KOPT-K1 (cell line): ENCODE data around the gene CAMK2G.
"Not testable (repeated sequence)": the region's sequence is repeated elsewhere in the genome, so short reads cannot be mapped to it uniquely, and the experiment has no call there.

Experiments used
- H3K27ac ChIP-seq: fragments of 200-600 bp; sonication (generic); 2 replicates; pipeline ENCODE4 v1.5.1; 2016; ENCODE audit warnings: antibody characterized with exemption, mild to moderate bottlenecking, low read depth, low read length; ENCODE audit not compliant: poor library complexity, severe bottlenecking
- H3K36me3 ChIP-seq: fragments of 200-600 bp; sonication (generic); 2 replicates; pipeline ENCODE4 v1.5.1; 2017; ENCODE audit warnings: antibody characterized with exemption, mild to moderate bottlenecking, low read length, moderate library complexity; ENCODE audit not compliant: insufficient read depth
- H3K9me3 ChIP-seq: fragments of 200-600 bp; sonication (generic); 2 replicates; pipeline ENCODE4 v1.5.1; 2017; ENCODE audit warnings: antibody characterized with exemption, low read length, mild to moderate bottlenecking; ENCODE audit not compliant: insufficient read depth, poor library complexity, severe bottlenecking

The CAMK2G gene

DNA sequence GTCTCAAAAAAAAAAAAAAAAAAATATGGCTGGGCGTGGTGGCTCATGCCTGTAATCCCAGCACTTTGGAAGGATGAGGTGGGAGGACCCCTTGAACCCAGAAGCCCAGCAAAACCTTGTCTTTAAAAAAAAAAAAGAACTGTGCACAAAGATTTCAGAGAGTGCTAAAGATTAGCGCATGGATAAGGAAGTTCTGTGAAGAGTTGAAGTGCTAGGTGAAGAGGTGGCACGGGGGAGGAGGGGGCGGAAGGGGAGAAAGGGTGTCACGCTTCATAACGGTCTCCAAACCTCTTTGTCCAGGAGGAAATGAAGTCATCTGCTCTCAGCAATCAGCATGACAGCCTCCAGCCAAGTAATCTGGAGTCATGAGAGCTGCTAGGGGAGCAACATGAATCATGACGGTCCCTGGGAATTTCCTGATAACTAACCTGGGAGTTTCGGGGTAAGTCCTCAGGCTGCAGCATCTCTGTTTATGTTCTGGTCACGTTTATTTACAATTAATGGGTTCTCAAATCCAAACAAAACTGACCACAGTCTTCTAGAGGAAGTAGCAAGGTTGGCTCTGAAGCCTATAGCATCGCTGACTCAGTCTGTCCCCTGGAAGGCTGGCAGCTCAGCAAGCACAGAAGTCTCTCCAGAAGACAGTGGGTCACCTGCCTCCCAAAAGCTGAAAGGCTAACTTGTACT, 34.6 kb upstream of the CAMK2G start:
- H3K27ac ChIP-seq, result no peak overlapping the region
- H3K36me3 ChIP-seq, result no peaks in the 10 kb centered on the region

DNA sequence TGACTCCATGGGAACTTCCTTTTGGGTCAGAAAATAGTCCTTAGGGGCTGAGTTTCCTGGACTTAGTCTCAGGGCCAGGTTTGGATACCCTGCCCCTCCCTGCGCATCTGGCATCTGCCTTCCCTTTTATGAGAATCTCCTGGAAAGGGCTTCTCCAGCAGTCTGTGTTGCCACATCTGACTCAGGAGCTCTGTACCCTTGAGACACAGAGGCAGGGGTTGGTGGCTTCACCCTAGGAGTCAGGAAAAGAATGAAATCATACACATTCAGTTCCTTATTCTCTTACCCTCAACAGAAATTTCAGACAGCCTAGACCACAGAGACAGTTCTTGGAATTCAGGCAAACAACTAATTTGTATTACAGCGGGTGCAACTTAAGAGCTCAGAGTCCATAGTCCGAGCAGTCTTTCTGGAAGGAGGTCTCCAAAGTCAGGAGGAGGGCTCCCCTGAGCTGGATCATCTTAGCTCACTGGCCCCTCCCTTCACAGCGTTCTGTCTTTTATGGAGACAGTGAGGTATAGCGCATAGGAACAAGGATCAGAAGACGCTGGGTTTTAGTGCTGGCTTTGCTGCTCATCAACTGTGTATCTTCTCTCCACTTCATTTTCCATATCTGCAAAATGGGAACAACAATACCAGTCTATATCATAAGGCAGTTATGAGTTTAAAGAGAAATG, 33.6 kb upstream of the CAMK2G start:
- H3K27ac ChIP-seq, result no peak overlapping the region
- no peaks in the 10 kb centered on the region for H3K9me3 ChIP-seq
- H3K36me3 ChIP-seq, result no peaks in the 10 kb centered on the region

More for the DNA sequence above, 34.6 kb upstream of the CAMK2G start:
- H3K9me3 ChIP-seq, result no peaks in the 10 kb centered on the region

DNA sequence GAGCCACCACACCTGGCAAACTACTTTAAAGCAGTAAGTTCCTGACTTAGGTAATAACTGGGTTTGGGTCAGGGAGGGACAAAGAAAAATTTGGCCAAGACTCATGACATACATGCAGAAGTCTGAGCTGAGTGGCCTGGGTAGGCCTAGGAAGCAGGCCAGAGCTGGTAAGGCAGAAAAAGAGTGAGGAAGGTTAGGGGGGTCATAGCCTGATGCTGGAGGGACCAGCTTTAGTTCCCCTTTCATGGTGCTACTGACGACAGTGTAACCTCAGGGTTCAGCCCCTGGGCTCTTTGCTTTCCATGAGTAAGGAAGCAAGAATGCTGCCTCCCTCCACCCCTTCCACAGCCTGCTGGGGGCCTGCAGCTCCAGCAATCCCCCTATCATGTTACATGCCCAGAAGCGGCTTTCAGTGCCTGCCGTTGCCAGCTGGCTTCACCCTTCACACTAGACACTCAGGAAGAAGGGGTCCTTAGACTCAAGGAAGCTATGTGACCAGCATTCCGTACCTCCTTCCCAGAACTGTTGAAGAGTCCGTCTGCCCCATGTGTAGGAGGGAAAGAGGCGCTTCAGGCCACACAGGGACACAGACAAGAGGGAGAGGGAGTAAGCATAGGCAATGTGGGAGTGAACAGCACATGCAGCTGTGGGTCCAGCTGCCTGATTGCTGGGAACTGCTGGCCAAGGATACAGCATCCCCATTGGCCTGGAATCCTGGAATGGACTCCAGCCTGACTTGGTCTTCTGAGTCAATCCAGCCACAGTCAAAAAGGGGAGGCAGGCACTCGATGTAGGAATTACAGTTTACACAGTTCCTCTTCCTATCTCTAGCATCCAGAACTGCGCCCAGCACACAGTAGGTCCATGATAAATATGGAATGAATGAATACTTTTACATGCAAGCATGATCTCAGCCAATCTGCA, 32.4 kb upstream of the CAMK2G start:
- no peaks in the 10 kb centered on the region for H3K9me3 ChIP-seq
- no peaks in the 10 kb centered on the region for H3K36me3 ChIP-seq
- H3K27ac ChIP-seq, result no peak overlapping the region

DNA sequence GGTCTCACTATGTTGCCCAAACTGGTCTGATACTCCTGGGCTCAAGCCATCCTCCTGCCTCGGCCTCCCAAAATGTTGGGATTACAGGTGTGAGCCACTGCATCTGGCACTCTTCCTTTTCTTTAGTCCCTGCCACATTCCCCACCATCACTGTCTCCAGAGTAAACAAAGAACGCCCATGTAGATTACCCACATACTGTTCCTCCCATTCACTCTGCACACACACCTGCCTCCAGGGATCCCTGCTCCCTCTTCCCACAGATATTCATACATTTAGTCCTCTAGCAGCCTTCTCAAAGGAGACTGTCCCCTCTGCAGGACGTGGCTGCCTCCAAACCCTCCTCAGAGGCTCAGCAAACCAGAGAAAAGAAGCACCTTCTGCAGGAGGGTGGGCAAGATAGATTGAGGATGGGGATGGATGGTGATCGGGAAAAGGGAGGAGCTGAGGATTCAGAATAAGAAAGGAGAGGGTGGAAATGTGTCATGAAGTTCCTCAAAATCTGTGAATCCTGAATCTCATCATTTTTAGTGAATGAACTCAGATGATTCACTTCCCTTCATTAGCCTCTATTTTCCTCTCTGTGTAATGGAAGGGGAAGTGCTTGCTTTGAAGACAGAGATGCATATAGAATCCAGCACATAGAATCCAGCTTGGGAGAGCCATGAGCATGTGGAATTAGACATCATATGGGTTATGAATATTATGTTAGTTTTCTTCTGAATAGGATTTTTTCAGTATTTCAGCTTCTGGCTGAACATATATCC, 31.1 kb upstream of the CAMK2G start:
- Histone ChIP-seq H3K36me3 (no peaks in the 10 kb centered on the region), H3K27ac (no peak overlapping the region), H3K9me3 (no peaks in the 10 kb centered on the region)

DNA sequence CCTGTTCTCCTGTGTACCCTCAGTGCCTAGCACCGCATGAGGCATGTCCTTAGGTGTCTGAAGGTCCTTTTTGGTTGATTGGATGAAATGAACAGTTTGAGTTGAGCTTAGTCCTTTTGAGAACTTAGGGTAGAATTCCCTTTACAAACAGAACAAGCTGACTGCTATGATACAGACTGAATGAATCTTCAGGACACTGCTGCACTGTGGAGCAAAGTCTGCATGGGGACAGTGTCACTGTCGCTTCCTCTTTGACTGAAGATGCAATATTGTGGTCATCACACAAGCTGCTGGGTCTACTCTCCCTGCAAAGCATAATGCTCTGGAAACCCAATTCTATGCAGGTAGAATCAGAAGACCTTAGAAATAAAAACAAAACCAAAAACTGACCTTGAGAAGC, 28.0 kb upstream of the CAMK2G start:
- Histone ChIP-seq H3K27ac (no peak overlapping the region), H3K36me3 (no peaks in the 10 kb centered on the region)

DNA sequence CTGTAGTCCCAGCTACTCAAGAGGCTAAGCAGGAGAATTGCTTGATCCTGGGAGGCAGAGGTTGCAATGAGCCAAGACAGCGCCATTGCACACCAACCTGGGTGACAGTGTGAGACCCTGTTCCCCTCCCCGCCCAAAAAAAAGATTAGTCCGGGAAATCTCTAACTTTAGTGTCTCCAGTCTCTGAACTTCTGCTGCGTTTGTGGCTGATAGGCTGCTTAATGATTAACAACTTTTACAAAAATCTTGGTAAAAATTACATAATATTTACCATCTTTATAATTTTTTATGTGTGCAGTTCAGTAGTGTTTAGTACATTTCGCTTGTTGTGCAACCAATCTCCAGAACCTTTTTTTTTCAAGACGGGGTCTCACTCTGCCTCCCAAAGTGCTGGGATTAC, 26.9 kb upstream of the CAMK2G start:
- Histone ChIP-seq H3K36me3 (no peaks in the 10 kb centered on the region), H3K27ac (no peak overlapping the region), H3K9me3 (no peaks in the 10 kb centered on the region)

More for the DNA sequence above, 28.0 kb upstream of the CAMK2G start:
- H3K9me3 ChIP-seq, result no peaks in the 10 kb centered on the region

DNA sequence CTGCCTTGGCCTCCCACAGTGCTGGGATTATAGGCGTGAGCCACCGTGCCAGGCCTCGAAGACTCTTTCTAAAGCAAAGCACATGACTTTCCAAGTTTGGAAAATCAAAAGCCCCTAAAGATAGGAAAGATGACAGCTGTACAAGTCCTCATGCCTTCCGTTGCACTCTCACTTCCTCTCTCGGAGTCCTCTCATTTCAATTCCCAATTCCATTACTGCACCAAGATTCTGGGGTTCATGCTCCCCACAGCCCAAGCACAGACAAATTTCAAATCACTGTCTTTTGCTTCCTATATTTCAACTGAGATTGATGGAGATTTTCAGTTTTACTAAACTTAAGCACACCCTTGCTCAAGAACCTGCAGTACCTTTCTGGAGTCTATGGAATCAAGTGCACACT, 25.7 kb upstream of the CAMK2G start:
- Histone ChIP-seq H3K36me3 (no peaks in the 10 kb centered on the region), H3K9me3 (no peaks in the 10 kb centered on the region), H3K27ac (no peak overlapping the region)

DNA sequence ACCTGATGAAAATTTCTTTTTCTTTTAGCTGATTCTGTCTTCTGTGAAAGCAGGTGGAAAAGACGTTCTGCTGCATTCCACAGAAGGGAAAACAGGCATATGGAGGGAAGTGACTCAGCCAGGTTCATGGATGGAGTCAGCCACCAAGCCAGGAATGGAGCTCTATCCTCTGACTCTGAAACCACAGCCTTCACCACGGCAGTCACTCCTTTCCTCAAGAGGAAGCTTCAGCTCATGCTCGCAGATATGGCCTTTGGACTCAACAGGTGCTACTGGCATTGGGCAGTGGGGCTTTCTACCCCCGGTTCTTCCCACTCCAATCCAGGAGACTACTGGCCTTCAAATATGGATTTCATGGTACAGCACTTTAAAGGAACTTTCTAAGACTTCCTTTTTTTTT, 25.1 kb upstream of the CAMK2G start:
- Histone ChIP-seq H3K9me3 (no peaks in the 10 kb centered on the region), H3K36me3 (no peaks in the 10 kb centered on the region), H3K27ac (no peak overlapping the region)

DNA sequence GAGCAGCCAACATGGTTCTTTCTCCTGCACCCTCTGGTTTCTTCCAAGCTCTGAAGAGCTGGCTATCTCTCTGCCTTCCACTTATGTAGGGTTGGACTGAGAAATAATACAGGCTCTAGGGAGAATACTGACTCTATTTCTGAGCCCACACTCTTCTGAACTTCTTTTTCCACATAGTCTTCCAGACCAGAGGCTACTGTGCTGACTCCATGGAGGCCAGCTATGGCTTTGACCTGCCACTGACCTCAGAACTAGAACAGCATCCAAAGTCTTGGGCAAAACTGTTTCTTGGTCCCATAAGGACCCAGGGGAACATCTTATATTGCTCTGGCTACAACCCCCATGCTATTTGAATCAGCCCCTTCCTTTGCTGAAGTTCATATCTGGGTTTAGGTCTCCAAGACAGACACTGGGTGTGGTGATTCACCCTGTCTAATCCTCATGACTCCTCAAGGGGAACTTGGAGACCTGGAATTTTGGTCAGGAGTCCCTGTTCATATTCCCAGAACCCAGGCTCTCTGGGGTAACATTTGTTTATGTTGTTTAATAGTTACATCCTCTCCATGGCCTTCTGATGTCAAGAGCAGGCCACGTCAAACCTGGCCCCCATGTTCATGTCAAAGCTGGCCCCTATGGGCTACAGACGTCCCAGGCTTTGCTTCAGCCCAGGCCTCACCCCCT, 24.5 kb upstream of the CAMK2G start:
- Histone ChIP-seq H3K36me3 (no peaks in the 10 kb centered on the region), H3K27ac (no peak overlapping the region), H3K9me3 (no peaks in the 10 kb centered on the region)

DNA sequence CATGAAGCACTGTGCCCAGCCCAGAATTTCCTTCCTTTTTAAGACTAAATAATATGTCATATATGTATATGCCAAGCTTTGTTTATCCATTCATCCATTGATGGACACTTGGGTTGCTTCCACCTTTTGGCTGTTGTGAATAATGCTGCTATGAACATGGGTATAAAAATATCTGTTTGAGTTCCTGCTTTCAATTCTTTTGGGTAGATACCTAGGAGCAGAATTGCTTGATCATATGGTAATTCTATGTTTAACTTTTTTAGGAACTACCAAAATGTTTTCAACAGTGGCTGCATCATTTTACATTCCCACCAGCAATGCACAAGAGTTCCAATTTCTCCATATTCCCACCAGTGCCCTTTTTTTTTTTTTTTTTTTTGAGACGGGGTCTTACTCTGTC, 23.3 kb upstream of the CAMK2G start:
- Histone ChIP-seq H3K27ac (no peak overlapping the region), H3K36me3 (no peaks in the 10 kb centered on the region), H3K9me3 (no peaks in the 10 kb centered on the region)

DNA sequence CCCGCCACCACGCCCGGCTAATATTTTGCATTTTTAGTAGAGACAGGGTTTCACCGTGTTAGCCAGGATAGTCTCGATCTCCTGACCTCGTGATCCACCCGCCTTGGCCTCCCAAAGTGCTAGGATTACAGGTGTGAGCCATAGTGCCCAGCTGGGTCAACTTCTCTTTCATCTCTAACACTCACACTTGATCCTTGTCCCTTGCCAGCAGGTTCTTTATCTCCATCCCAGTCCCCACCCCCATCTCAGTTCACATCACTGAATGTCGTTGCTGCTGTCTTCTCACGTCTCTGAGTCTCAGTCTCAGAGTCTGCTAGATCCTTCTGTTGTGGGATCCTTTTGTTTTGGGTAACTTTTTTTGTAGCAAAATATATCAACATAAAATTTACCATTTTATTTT, 21.0 kb upstream of the CAMK2G start:
- not testable (repeated sequence) for H3K9me3 ChIP-seq, H3K36me3 ChIP-seq, H3K27ac ChIP-seq

DNA sequence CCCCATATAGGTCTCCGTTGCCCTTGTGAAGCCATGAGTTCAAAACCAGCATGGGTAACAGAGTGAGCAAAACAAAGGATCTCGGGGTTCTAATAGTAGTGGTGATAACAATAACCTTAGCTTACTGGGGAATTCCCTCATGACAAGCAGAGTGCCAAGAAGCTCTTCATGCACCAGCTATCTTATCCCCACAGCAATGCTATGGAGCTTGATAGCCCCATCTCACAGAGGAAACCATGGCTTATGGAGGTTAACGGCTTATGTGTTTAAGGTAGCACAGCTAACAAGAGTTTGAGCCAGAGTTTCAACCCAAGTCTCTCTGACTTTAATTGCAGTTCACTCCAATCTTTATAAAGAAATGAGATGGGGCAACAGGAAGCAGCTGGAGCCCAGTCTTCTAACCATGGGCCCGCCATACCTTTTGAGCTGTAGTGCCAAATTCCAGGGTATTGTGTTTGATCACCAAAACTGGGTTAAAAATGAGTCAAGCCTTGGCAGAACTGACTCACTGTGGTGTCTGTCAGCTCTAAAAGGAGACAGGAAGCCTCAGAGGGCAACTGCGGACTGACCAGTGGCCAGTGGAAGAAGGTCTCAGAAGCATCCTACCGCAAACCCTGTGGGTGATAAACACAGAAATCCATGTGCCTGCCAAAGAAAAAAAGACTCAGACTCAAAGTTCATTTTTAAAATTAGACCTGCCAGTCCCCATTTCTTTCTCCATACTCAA, 20.1 kb upstream of the CAMK2G start:
- no peaks in the 10 kb centered on the region for H3K36me3 ChIP-seq
- H3K9me3 ChIP-seq, result no peaks in the 10 kb centered on the region
- H3K27ac ChIP-seq, result no peak overlapping the region

DNA sequence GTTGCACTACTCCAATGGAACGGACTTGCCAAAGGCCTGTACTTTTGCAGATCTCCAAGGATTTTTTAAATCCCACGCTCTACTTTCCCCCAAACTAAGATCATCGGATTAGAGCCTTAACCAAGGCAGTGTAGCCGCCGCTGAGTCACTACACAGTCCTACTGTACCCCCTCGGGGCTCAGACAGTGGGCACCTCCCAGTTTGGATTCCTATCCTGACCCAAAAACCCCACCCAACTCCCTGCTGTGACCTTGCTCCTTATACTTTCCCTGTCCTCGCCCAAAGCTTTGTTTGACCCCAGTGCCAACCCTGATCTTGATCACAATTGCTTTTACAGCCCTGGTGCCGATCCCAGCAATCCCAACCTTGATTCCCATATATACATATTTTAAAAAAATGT, 19.1 kb upstream of the CAMK2G start:
- no peaks in the 10 kb centered on the region for H3K36me3 ChIP-seq
- H3K27ac ChIP-seq, result no peak overlapping the region
- H3K9me3 ChIP-seq, result no peaks in the 10 kb centered on the region
